Smooth muscle cell (in vitro differentiated cells): ENCODE measurements around the gene CCNDBP1. TPM values are rescaled to one million over a fixed set of nuclear protein-coding genes. Genes with fewer than 3 reads are reported as not detected.
A peak's percentile ranks its signal among the peaks of the same experiment; 100 is the strongest.

Source experiments
- DNase-seq: peaks from one replicate; lab custom pipeline; 2025; ENCODE audit not compliant: unreplicated experiment; lab: John Stamatoyannopoulos, UW
- H2AFZ ChIP-seq: fragments of 200-600 bp; sonication (generic); 2 replicates; pipeline ENCODE4 v1.6.0; 2016; ENCODE audit warnings: antibody characterized with exemption, low read depth, mild to moderate bottlenecking
- H3F3A ChIP-seq: fragments of 200-600 bp; sonication (generic); 2 replicates; pipeline ENCODE4 v1.6.0; 2017; ENCODE audit warnings: antibody characterized with exemption, low read depth
- H3K27ac ChIP-seq: fragments of 200-600 bp; sonication (generic); 2 replicates; pipeline ENCODE4 v1.5.1; 2016; ENCODE audit warnings: low read depth, mild to moderate bottlenecking
- H3K27me3 ChIP-seq: fragments of 200-600 bp; sonication (generic); 2 replicates; pipeline ENCODE4 v1.6.1; 2016; ENCODE audit warnings: low read depth, mild to moderate bottlenecking
- H3K36me3 ChIP-seq: fragments of 200-600 bp; sonication (generic); 2 replicates; pipeline ENCODE4 v1.5.1; 2016; ENCODE audit warnings: low read depth
- H3K4me1 ChIP-seq: fragments of 200-600 bp; sonication (generic); 2 replicates; pipeline ENCODE4 v1.5.1; 2016; ENCODE audit warnings: low read depth
- H3K4me2 ChIP-seq: fragments of 200-600 bp; sonication (generic); 2 replicates; pipeline ENCODE4 v1.6.0; 2016; ENCODE audit warnings: mild to moderate bottlenecking
- H3K4me3 ChIP-seq: fragments of 200-600 bp; sonication (generic); 2 replicates; pipeline ENCODE4 v1.5.1; 2016; ENCODE audit warnings: mild to moderate bottlenecking
- H3K79me2 ChIP-seq: fragments of 200-600 bp; sonication (generic); 2 replicates; pipeline ENCODE4 v1.6.0; 2016; ENCODE audit warnings: low read depth, mild to moderate bottlenecking
- H3K9ac ChIP-seq: fragments of 200-600 bp; sonication (generic); 2 replicates; pipeline ENCODE4 v1.6.0; 2016; ENCODE audit warnings: low read depth
- H3K9me3 ChIP-seq: fragments of 200-600 bp; sonication (generic); replicated peaks from 2 replicates; pipeline ENCODE4 v1.5.1; 2016; ENCODE audit warnings: low read depth
- H4K20me1 ChIP-seq: fragments of 200-600 bp; sonication (generic); 2 replicates; pipeline ENCODE4 v1.6.0; 2016; ENCODE audit warnings: low read depth
- WGBS: methylation state at CpG from one replicate; pipeline ENCODE4 v1.1.7; 2016; ENCODE audit warnings: low lambda C conversion rate; 5-methylcytosine and 5-hydroxymethylcytosine counted together
- polyA plus RNA-seq: library from polyadenylated mRNA; unstranded; fragments of >200 nt; fragmentation: Nextera tagmentation; extraction: Ambion mirVana; gene quantifications from 2 replicates; pipeline ENCODE4 v1.2.1, GENCODE V29; 2016
- total RNA-seq: library from RNA; depleted of rRNA; stranded (reverse); fragments of >200 nt; gene quantifications from 2 replicates; pipeline ENCODE4 v1.2.3, GENCODE V29; 2014
- TF ChIP-seq, protein P1 (sequence below): fragments of 200-600 bp; sonication (generic); IDR thresholded peaks from 2 replicates; pipeline ENCODE4 v1.5.1; 2017; ENCODE audit warnings: borderline replicate concordance, mild to moderate bottlenecking, antibody characterized with exemption; ENCODE audit not compliant: insufficient read depth, poor library complexity, severe bottlenecking

The CCNDBP1 gene
- total and polyA plus RNA-seq, 2 experiments from 2014 or later: 22.1 to 30.5 TPM

DNA sequence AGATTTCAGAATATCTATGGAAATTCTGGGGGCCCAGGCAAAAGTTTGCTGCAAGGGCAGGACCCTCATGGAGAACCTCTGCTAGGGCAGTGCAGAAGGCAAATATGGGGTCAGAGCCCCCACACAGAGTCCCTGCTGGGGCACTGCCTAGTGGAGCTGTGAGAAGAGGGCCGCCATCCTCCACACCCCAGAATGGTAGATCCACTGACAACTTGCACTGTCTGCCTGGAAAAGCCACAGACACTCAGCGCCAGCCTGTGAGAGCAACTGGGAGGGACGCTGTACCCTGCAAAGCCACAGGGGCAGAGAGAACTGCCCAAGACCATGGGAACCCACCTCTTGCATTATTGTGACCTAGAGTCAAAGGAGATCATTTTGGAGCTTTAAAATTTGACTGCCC, 13.8 kb downstream of the CCNDBP1 start:
- no peaks in the 10 kb centered on the region for H4K20me1 ChIP-seq
- no peak overlapping the region for H3K4me3 ChIP-seq
- DNase-seq: no peak
- no peaks in the 10 kb centered on the region for H3K36me3 ChIP-seq
- H3K27me3 ChIP-seq: peaks cover 11% of the 10 kb centered on the region
- TF ChIP-seq, protein P1, sequence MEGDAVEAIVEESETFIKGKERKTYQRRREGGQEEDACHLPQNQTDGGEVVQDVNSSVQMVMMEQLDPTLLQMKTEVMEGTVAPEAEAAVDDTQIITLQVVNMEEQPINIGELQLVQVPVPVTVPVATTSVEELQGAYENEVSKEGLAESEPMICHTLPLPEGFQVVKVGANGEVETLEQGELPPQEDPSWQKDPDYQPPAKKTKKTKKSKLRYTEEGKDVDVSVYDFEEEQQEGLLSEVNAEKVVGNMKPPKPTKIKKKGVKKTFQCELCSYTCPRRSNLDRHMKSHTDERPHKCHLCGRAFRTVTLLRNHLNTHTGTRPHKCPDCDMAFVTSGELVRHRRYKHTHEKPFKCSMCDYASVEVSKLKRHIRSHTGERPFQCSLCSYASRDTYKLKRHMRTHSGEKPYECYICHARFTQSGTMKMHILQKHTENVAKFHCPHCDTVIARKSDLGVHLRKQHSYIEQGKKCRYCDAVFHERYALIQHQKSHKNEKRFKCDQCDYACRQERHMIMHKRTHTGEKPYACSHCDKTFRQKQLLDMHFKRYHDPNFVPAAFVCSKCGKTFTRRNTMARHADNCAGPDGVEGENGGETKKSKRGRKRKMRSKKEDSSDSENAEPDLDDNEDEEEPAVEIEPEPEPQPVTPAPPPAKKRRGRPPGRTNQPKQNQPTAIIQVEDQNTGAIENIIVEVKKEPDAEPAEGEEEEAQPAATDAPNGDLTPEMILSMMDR: no peak
- whole genome bisulfite sequencing: 94% methylated on average over 3 of the region's 3 CpGs
- H3K9ac ChIP-seq: no peak overlapping the region
- H3F3A ChIP-seq: no peaks in the 10 kb centered on the region
- H3K4me1 ChIP-seq: no peaks in the 10 kb centered on the region
- H3K4me2 ChIP-seq: no peak overlapping the region
- H3K27ac ChIP-seq: no peak overlapping the region
- H3K79me2 ChIP-seq: no peaks in the 10 kb centered on the region
- no peaks in the 10 kb centered on the region for H3K9me3 ChIP-seq
- H2AFZ ChIP-seq: no peak overlapping the region

DNA sequence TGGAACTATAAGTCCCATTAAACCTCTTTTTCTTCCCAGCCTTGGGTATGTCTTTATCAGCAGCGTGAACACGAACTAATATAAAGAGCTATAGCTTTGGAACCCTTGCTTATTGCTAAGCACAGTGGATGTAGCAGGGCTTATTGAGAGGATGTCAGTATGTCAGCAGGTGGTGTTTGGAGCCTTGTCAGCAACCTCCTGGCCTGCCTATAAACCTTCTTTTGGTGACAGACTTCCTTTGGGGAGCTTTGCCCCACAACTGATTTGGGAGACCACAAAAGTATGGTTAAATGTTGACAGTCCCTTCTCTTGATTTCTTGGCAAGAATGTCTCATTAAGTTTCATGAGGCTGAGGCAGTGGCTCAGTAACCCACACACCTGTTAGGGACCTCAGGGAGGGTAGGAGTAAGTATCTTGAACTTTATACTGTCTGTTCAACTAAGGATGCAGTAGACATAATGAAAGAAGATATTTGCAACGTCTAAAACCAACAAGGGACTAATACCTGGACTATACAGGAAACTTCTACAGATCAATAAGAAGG, 14.8 kb downstream of the CCNDBP1 start:
- TF ChIP-seq, protein P1: no peak
- 93% methylated on average over 3 of the region's 3 CpGs for WGBS
- Histone ChIP-seq H3K4me3 (no peak overlapping the region), H3K9me3 (no peaks in the 10 kb centered on the region), H3K27ac (no peak overlapping the region), H3K9ac (no peak overlapping the region), H3K27me3 (peaks cover 11% of the 10 kb centered on the region), H3K4me2 (no peak overlapping the region), H2AFZ (no peak overlapping the region), H3K79me2 (no peaks in the 10 kb centered on the region), H3F3A (no peaks in the 10 kb centered on the region), H3K36me3 (no peaks in the 10 kb centered on the region), H4K20me1 (no peaks in the 10 kb centered on the region), H3K4me1 (no peaks in the 10 kb centered on the region)
- DNase-seq: no peak

DNA sequence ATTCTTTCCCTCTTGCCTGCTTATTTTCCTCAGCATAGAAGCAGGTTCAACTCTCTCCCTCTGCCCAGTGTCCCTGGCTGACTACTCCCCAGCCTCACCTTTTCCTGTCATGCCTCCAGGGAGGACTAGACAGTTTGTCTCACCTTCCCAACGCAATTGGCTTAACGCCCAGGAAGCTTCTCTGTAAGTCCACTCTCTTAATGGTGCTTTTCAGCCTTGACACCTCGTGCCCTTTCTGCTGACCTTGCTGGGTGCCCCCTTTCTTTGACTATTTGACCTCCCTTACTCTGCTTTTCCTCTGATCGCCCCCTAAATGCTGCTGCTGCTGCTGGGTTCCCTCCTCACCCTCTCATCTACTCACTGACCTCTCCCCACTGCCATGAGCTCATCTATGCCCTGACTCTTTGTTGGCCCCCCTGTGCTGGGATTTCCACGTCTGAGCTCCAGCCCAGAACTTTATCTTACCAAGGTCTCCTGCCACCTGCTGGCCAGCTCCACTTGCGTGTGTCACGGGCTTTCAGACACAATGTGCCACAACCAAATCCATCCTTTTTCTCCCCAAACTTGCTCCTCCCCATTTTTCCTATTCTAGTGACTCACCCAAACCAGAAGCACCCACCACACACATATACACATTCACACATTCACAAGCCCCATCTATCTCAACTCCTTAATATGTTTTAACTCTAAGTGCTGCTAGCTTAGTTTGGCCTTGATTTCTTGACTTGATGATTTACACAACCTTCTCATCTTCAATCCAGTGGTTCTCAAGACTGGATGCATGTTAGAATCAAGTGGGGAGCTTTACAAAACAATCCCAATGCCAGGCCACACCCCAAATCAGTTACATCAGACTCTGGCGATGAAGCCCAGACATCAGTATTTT, 19.1 kb downstream of the CCNDBP1 start:
- Histone ChIP-seq H3K4me2 (no peak overlapping the region), H3K27me3 (peaks cover 36% of the 10 kb centered on the region), H3K36me3 (no peaks in the 10 kb centered on the region), H3K9me3 (no peaks in the 10 kb centered on the region), H3F3A (no peaks in the 10 kb centered on the region), H2AFZ (no peak overlapping the region), H3K27ac (no peak overlapping the region), H3K4me1 (no peaks in the 10 kb centered on the region), H4K20me1 (no peaks in the 10 kb centered on the region), H3K79me2 (no peaks in the 10 kb centered on the region), H3K4me3 (no peak overlapping the region), H3K9ac (no peak overlapping the region)
- TF ChIP-seq, protein P1: peak; percentile 56
- no peak for DNase-seq
- 43% methylated on average over 8 of the region's 8 CpGs for WGBS
